ENCODE data around the gene NCK1.
"Not testable (repeated sequence)": the region's sequence is repeated elsewhere in the genome, so short reads cannot be mapped to it uniquely, and the experiment has no call there.

Gene NCK1

DNA sequence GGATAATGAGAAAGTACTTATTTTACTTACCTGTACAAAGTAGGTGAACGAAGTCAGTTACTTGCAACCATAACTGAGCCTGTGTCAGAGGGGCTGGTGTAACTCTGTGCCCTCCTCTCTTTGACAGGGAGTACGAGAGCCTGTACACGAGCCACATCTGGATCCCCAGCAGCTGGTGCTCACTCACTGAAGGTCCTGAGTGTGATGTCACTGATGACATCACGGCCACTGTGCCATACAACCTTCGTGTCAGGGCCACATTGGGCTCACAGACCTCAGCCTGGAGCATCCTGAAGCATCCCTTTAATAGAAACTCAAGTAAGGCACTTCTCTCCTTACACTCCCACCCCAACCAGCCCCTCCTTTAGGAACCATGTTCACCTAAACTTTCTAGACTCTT, 120.0 kb downstream of the NCK1 start:
- H3K9me3 ChIP-seq (ENCODE audit: insufficient read depth, low read depth, low read length) = peaks cover 1% of the 10 kb centered on the region
- H2BK120ac ChIP-seq (ENCODE audit: insufficient read depth, low read length, poor library complexity) = no peak overlapping the region
- H3K23ac ChIP-seq (ENCODE audit: low read length) = no peak overlapping the region
- no peak overlapping the region for H3K4me2 ChIP-seq (ENCODE audit: low read length)
- H3K4ac ChIP-seq (ENCODE audit: low read depth, low read length) = no peak overlapping the region
- no peak for DNase-seq
- WGBS (ENCODE audit: extremely low coverage, insufficient coverage, insufficient read length) = no CpG with 5 or more reads among the region's 5 CpGs
- H3K4me3 ChIP-seq (ENCODE audit: low read depth, low read length) = no peak overlapping the region
- no peak overlapping the region for H2AFZ ChIP-seq (ENCODE audit: insufficient read depth, low read length, poor library complexity)
- H3K14ac ChIP-seq (ENCODE audit: low read length) = no peak overlapping the region
- no peaks in the 10 kb centered on the region for H3K36me3 ChIP-seq (ENCODE audit: control insufficient read depth in 1 of 2, insufficient read depth in 2 of 2, low read length in 2 of 2)
- no peak overlapping the region for H2AK5ac ChIP-seq (ENCODE audit: low read length)
- H3K4me1 ChIP-seq (ENCODE audit: control insufficient read depth in 1 of 2, insufficient read depth in 2 of 2, low read length in 2 of 2) = peaks cover 0 to 2% of the 10 kb centered on the region in 2 experiments
- H3K79me2 ChIP-seq (ENCODE audit: control insufficient read depth, insufficient read depth, low read length, poor library complexity) = no peaks in the 10 kb centered on the region
- no peak overlapping the region for H4K91ac ChIP-seq (ENCODE audit: low read depth, low read length)
- no peak overlapping the region for H2BK12ac ChIP-seq (ENCODE audit: low read length)
- no peak overlapping the region for H3K27ac ChIP-seq (ENCODE audit: low read depth, low read length)
- H4K12ac ChIP-seq (ENCODE audit: low read depth, low read length) = no peak overlapping the region
- no peak overlapping the region for H3K9ac ChIP-seq (ENCODE audit: low read length)
- H2BK5ac ChIP-seq (ENCODE audit: low read depth, low read length, poor library complexity) = no peak overlapping the region
- H3K18ac ChIP-seq (ENCODE audit: low read length) = no peak overlapping the region
- no peak overlapping the region for H4K8ac ChIP-seq (ENCODE audit: low read depth, low read length)
- no peaks in the 10 kb centered on the region for H3K79me1 ChIP-seq (ENCODE audit: low read length)
- H3K27me3 ChIP-seq (ENCODE audit: insufficient read depth, low read length) = no peaks in the 10 kb centered on the region

DNA sequence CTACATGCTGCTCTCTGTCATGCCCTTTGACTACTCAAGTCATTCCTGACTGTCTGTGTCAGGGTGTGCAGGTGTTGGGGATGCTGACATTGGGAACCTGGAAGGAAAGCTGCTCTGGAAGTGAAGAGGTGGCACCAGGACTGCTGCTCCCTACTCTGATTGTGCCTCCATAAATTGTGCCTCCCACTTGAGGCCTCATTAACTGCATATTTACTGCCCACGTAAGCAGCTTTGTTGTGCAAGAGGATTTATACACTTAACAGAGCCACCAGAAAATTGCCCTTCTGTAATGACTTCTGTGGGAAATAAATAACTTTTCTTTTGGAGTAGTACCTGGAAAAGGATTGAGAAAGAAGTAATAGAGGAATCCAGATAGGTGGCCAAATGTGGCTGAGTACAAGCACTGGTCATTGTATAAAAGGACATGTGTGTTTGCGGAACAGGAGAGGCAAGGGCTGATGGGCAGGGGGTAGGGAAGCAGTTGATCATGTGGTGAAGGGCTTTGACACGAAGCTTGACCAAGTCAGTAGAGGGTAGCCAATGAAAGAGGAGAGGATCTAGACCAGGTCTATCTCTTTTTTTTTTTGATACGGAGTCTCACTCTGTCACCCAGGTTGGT, 120.6 kb downstream of the NCK1 start:
- Histone ChIP-seq H3K79me1 (ENCODE audit: low read length) (no peaks in the 10 kb centered on the region), H2AK5ac (ENCODE audit: low read length) (no peak overlapping the region), H3K27me3 (ENCODE audit: insufficient read depth, low read length) (no peaks in the 10 kb centered on the region), H3K4me1 (ENCODE audit: control insufficient read depth in 1 of 2, insufficient read depth in 2 of 2, low read length in 2 of 2) (peaks cover 0 to 2% of the 10 kb centered on the region in 2 experiments), H4K91ac (ENCODE audit: low read depth, low read length) (no peak overlapping the region), H4K12ac (ENCODE audit: low read depth, low read length) (no peak overlapping the region), H2BK5ac (ENCODE audit: low read depth, low read length, poor library complexity) (no peak overlapping the region), H3K27ac (ENCODE audit: low read depth, low read length) (no peak overlapping the region), H3K4me3 (ENCODE audit: low read depth, low read length) (no peak overlapping the region), H3K4me2 (ENCODE audit: low read length) (no peak overlapping the region), H3K79me2 (ENCODE audit: control insufficient read depth, insufficient read depth, low read length, poor library complexity) (no peaks in the 10 kb centered on the region), H2AFZ (ENCODE audit: insufficient read depth, low read length, poor library complexity) (no peak overlapping the region), H4K8ac (ENCODE audit: low read depth, low read length) (no peak overlapping the region), H3K9me3 (ENCODE audit: insufficient read depth, low read depth, low read length) (peaks cover 1% of the 10 kb centered on the region), H3K23ac (ENCODE audit: low read length) (no peak overlapping the region), H3K4ac (ENCODE audit: low read depth, low read length) (no peak overlapping the region), H3K36me3 (ENCODE audit: control insufficient read depth in 1 of 2, insufficient read depth in 2 of 2, low read length in 2 of 2) (no peaks in the 10 kb centered on the region), H3K9ac (ENCODE audit: low read length) (no peak overlapping the region), H2BK12ac (ENCODE audit: low read length) (no peak overlapping the region), H3K18ac (ENCODE audit: low read length) (no peak overlapping the region), H2BK120ac (ENCODE audit: insufficient read depth, low read length, poor library complexity) (no peak overlapping the region), H3K14ac (ENCODE audit: low read length) (no peak overlapping the region)
- no peak for DNase-seq
- WGBS (ENCODE audit: extremely low coverage, insufficient coverage, insufficient read length) = no CpG with 5 or more reads among the region's 4 CpGs

DNA sequence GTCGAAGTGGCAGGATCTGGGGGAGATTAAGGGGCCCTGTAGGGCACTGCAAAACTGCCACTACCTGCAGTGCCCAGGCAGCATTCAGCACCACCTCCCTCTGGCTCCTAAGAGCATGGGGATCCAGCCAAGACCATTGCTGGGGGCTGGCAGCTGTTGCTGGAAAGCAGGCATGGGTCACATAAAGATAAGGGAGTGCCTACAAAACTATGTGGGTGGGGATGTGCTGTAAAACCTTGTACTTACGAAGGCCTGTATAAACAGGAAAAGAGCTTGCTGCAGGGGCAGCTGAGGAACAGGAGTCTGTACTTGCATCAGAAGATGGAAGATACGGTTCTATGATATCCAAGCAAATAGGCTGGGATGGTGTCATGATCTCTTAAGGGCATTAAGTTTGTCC, 122.8 kb downstream of the NCK1 start:
- Histone ChIP-seq H3K36me3 (ENCODE audit: control insufficient read depth in 1 of 2, insufficient read depth in 2 of 2, low read length in 2 of 2) (peaks cover 0 to 2% of the 10 kb centered on the region in 2 experiments), H4K8ac (ENCODE audit: low read depth, low read length) (no peak overlapping the region), H3K4me2 (ENCODE audit: low read length) (no peak overlapping the region), H2BK120ac (ENCODE audit: insufficient read depth, low read length, poor library complexity) (no peak overlapping the region), H3K18ac (ENCODE audit: low read length) (no peak overlapping the region), H2AK5ac (ENCODE audit: low read length) (no peak overlapping the region), H4K91ac (ENCODE audit: low read depth, low read length) (no peak overlapping the region), H3K9me3 (ENCODE audit: insufficient read depth, low read depth, low read length) (peaks cover 5% of the 10 kb centered on the region), H3K27ac (ENCODE audit: low read depth, low read length) (no peak overlapping the region), H3K27me3 (ENCODE audit: insufficient read depth, low read length) (no peaks in the 10 kb centered on the region), H3K4me1 (ENCODE audit: control insufficient read depth in 1 of 2, insufficient read depth in 2 of 2, low read length in 2 of 2) (peaks cover 0 to 2% of the 10 kb centered on the region in 2 experiments), H3K14ac (ENCODE audit: low read length) (no peak overlapping the region), H3K4me3 (ENCODE audit: low read depth, low read length) (no peak overlapping the region), H3K79me2 (ENCODE audit: control insufficient read depth, insufficient read depth, low read length, poor library complexity) (no peaks in the 10 kb centered on the region), H3K23ac (ENCODE audit: low read length) (no peak overlapping the region), H3K79me1 (ENCODE audit: low read length) (no peaks in the 10 kb centered on the region), H2AFZ (ENCODE audit: insufficient read depth, low read length, poor library complexity) (no peak overlapping the region), H3K9ac (ENCODE audit: low read length) (no peak overlapping the region), H2BK12ac (ENCODE audit: low read length) (no peak overlapping the region), H2BK5ac (ENCODE audit: low read depth, low read length, poor library complexity) (no peak overlapping the region), H3K4ac (ENCODE audit: low read depth, low read length) (no peak overlapping the region), H4K12ac (ENCODE audit: low read depth, low read length) (no peak overlapping the region)
- no CpG with 5 or more reads among the region's 3 CpGs for WGBS (ENCODE audit: extremely low coverage, insufficient coverage, insufficient read length)
- no peak for DNase-seq

DNA sequence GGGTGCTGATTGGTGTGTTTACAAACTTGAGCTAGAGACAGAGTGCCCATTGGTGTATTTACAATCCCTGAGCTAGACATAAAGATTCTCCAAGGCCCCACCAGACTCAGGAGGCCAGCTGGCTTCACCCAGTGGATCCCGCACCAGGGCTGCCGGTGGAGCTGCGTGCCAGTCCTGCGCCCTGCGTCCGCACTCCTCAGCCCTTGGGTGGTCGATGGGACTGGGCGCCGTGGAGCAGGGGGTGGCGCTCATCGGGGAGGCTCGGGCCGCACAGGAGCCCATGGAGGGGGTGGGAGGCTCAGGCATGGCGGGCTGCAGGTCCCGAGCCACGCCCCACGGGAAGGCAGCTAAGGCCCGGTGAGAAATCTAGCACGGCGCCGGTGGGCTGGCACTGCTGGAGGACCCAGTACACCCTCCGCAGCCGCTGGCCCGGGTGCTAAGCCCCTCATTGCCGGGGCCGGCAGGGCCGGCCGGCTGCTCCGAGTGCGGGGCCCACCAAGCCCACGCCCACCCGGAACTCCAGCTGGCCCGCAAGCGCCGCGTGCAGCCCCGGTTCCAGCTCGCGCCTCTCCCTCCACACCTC, 125.5 kb downstream of the NCK1 start:
- not testable (repeated sequence) for H3K4me2 ChIP-seq (ENCODE audit: low read length); H3K23ac ChIP-seq (ENCODE audit: low read length); H3K18ac ChIP-seq (ENCODE audit: low read length); H3K36me3 ChIP-seq (ENCODE audit: control insufficient read depth in 1 of 2, insufficient read depth in 2 of 2, low read length in 2 of 2); H2AFZ ChIP-seq (ENCODE audit: insufficient read depth, low read length, poor library complexity); H3K14ac ChIP-seq (ENCODE audit: low read length); H3K79me2 ChIP-seq (ENCODE audit: control insufficient read depth, insufficient read depth, low read length, poor library complexity); H4K12ac ChIP-seq (ENCODE audit: low read depth, low read length); H3K9me3 ChIP-seq (ENCODE audit: insufficient read depth, low read depth, low read length); H3K4me1 ChIP-seq (ENCODE audit: control insufficient read depth in 1 of 2, insufficient read depth in 2 of 2, low read length in 2 of 2); H3K27ac ChIP-seq (ENCODE audit: low read depth, low read length); H2BK12ac ChIP-seq (ENCODE audit: low read length); H4K8ac ChIP-seq (ENCODE audit: low read depth, low read length); H2AK5ac ChIP-seq (ENCODE audit: low read length); H4K91ac ChIP-seq (ENCODE audit: low read depth, low read length); H3K4me3 ChIP-seq (ENCODE audit: low read depth, low read length); H3K4ac ChIP-seq (ENCODE audit: low read depth, low read length); H3K9ac ChIP-seq (ENCODE audit: low read length); H2BK120ac ChIP-seq (ENCODE audit: insufficient read depth, low read length, poor library complexity); DNase-seq; H2BK5ac ChIP-seq (ENCODE audit: low read depth, low read length, poor library complexity); H3K27me3 ChIP-seq (ENCODE audit: insufficient read depth, low read length); H3K79me1 ChIP-seq (ENCODE audit: low read length)
- WGBS (ENCODE audit: extremely low coverage, insufficient coverage, insufficient read length) = no CpG with 5 or more reads among the region's 39 CpGs

Data from trophoblast cell (in vitro differentiated cells and primary cell).